Measurements from ENCODE around the gene PLA2G2D.

DNA sequence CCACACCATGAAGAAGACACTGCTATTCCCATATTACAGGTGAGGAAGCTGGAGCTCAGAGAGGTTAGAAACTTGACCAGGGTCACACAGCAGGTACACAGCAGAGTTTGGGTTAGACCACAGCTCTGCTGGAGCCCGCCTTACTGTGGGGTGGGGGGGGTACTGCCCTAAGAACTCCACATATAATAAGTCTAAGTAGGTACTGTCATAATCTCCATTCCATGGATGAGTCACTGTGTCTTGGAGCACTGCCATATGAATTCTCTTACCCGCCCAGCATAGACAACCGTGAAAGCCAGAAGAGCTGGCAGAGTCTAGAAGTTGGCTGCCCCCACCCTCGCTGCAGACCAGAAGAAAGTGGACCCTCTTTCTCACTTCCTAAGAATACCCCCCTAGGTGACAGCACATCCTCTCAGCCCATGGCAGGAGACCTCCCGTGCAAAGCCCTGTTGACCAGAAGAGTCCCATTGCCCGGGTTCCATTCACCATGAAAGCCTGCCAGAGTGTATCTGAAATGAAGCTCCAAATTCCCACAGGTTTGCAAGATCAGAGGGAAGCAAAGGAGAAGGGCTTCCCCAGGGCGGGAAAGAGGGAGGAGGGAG lies 5.2 kb upstream of the PLA2G2D start:
- TF ChIP-seq ZNF556 (CRISPR knock-in tag; IDR thresholded peaks at IDR 0.05; ENCODE audit: borderline replicate concordance) (no peak), MBD4 (IDR thresholded peaks at IDR 0.05; ENCODE audit: borderline replicate concordance, low read length) (no peak), FOSL1 (CRISPR knock-in tag; IDR thresholded peaks at IDR 0.05; ENCODE audit: borderline replicate concordance) (no peak), PAX8 (CRISPR knock-in tag; IDR thresholded peaks at IDR 0.05; ENCODE audit: borderline replicate concordance) (no peak), ZNF562 (CRISPR knock-in tag; IDR thresholded peaks at IDR 0.05; ENCODE audit: borderline replicate concordance) (no peak), RXRA (CRISPR knock-in tag; IDR thresholded peaks at IDR 0.05) (no peak), ZMYM3 (CRISPR knock-in tag; IDR thresholded peaks at IDR 0.05) (no peak)
- TF ChIP-seq, protein P1, sequence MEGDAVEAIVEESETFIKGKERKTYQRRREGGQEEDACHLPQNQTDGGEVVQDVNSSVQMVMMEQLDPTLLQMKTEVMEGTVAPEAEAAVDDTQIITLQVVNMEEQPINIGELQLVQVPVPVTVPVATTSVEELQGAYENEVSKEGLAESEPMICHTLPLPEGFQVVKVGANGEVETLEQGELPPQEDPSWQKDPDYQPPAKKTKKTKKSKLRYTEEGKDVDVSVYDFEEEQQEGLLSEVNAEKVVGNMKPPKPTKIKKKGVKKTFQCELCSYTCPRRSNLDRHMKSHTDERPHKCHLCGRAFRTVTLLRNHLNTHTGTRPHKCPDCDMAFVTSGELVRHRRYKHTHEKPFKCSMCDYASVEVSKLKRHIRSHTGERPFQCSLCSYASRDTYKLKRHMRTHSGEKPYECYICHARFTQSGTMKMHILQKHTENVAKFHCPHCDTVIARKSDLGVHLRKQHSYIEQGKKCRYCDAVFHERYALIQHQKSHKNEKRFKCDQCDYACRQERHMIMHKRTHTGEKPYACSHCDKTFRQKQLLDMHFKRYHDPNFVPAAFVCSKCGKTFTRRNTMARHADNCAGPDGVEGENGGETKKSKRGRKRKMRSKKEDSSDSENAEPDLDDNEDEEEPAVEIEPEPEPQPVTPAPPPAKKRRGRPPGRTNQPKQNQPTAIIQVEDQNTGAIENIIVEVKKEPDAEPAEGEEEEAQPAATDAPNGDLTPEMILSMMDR (CRISPR knock-in tag; IDR thresholded peaks at IDR 0.05) = no peak
